ENCODE measurements around the gene PIN1.

PIN1 gene

DNA sequence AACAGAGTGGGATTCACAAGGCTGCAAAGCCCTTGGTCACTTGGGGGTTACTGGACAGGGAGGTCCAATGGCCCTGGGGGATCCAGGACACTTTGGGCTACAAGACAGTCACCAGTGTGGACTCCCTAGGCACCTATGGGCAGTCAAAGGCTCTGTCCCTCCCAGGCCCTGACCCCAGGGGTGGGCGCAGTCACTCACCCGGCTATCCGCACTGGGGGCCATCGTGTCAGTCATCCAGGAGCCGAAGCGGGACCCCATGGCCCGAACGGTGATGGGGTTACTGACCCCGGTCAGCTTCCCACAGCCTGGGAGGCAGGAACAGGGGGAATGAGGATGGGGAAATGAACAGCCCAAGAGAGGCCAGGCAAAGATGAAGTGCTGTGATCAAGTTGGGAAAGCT is 21.5 kb downstream of the PIN1 start:
- TF ChIP-seq, protein P1, sequence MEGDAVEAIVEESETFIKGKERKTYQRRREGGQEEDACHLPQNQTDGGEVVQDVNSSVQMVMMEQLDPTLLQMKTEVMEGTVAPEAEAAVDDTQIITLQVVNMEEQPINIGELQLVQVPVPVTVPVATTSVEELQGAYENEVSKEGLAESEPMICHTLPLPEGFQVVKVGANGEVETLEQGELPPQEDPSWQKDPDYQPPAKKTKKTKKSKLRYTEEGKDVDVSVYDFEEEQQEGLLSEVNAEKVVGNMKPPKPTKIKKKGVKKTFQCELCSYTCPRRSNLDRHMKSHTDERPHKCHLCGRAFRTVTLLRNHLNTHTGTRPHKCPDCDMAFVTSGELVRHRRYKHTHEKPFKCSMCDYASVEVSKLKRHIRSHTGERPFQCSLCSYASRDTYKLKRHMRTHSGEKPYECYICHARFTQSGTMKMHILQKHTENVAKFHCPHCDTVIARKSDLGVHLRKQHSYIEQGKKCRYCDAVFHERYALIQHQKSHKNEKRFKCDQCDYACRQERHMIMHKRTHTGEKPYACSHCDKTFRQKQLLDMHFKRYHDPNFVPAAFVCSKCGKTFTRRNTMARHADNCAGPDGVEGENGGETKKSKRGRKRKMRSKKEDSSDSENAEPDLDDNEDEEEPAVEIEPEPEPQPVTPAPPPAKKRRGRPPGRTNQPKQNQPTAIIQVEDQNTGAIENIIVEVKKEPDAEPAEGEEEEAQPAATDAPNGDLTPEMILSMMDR (IDR thresholded peaks at IDR 0.05; ENCODE audit: borderline replicate concordance, control extremely low read depth, extremely low read depth, insufficient read depth, missing control alignments), result no peak

DNA sequence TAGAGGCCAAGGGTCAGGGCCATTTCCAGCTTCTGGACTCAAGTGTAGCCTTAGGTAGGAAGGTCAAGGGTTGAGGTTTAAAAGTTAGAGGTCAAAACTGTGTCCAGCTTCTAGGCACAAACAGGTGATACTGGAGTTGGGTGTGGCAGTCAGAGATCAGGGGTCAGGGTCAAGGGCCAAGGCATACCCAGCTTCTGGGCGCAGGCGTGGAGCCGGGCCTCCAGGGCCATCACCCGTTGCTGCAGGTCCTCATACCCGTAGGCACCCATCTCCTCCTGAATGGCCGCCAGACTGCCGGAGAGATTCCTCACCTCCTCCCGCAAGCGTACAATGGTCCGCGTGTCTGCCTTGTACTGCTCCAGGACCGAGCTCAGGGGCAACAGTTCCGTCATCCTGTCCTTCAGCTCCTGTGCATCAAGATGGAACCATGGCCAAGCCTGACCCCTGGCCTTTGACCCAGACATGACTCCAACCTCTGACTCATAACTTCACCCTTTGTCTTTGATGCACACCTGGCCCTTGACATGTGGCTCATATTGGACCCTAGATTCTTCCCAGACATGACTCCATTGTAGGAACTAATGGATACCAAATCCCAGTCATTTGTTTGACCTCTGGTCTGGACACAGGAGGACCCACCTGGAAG is 22.1 kb downstream of the PIN1 start:
- in situ Hi-C loops (cut with MboI; ENCODE audit: low sequenced_read_pairs, unreplicated experiment), result no loop called here
- TF ChIP-seq, protein P1 (IDR thresholded peaks at IDR 0.05; ENCODE audit: borderline replicate concordance, control extremely low read depth, extremely low read depth, insufficient read depth, missing control alignments), result no peak
- DNase-seq (ENCODE audit: low spot score), result no peak

More for the DNA sequence above, 21.5 kb downstream of the PIN1 start:
- DNase-seq (ENCODE audit: low spot score), result no peak
- in situ Hi-C loops (cut with MboI; ENCODE audit: low sequenced_read_pairs, unreplicated experiment), result no loop called here

DNA sequence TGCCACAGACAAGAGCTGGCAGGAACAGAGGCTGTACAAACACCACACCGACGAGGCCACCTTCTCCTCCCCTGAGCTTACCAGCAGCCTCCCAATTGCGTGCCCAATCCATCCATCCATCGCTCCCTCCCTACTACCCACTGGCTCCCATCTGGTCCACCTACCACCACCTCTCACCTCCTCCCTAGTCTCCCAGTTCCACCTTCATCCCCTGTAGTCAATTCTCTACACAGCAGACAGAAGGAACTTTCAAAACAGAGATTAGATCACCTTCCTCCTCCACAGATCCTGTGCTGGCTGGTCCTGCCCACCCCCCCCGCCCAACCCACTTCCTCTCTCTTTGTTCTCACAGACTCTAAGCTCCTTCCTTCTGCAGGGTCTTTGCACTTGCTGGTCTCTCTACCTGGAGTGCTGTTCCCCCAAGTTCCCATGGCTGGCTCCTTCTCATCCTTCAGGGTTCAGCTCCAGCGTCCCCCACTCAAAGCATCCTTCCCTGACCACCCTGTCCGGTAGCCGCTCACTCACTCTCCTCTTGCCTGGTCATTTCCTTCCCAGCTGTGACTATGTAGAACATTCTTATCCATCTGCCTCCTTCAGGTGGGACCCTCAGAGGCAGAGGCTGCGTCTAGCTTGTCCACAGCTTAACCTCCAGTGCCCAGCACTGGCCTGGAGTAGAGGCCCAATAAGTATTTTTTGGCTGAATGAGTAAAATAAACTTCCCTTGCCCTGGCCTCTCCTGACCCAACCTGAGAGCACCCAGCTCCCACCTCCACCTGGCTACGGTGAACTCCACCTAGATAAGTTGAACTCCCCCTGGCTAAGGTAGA is 23.0 kb downstream of the PIN1 start:
- in situ Hi-C loops (cut with MboI; ENCODE audit: low sequenced_read_pairs, unreplicated experiment), result no loop called here
- TF ChIP-seq, protein P1 (IDR thresholded peaks at IDR 0.05; ENCODE audit: borderline replicate concordance, control extremely low read depth, extremely low read depth, insufficient read depth, missing control alignments), result no peak
- DNase-seq (ENCODE audit: low spot score), result peak; percentile 81

DNA sequence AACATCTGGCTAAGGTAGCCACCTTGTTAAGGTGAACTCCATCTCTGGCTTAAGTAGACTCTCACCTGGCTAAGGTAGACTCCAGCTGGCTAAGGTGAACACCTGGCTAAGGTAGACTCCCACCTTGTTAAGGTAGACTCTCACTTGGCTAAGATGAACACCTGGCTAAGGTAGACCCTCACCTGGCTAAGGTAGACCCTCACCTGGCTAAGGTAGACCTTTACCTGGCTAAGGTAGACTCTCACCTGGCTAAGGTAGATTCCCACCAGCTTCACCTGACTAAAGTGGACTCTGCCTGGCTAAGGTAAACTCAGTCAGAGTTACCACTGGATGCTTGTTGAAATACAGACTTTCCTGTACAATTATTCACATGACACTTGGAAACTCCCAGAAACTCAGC is 23.6 kb downstream of the PIN1 start:
- TF ChIP-seq, protein P1 (IDR thresholded peaks at IDR 0.05; ENCODE audit: borderline replicate concordance, control extremely low read depth, extremely low read depth, insufficient read depth, missing control alignments), result peak; percentile 7
- DNase-seq (ENCODE audit: low spot score), result no peak
- in situ Hi-C loops (cut with MboI; ENCODE audit: low sequenced_read_pairs, unreplicated experiment), result no loop called here

DNA sequence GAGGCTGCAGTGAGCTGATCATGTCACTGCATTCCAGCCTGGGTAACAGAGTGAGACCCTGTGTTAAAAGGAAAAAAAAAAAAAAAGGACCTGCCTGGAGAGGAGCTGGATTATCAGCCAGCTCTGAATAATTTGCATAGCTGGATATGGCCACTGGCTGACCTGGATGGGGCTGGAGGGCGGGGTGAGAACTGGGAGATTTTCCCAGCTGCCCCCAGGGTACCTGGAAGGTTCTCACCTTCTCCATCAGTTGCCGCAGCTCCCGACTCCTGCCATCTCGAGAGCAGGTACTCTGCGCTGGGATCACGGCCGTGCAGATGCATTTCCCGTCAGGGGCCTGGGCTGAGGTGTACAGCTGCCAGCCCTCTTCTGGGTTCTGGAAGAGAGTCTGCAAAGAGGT is 25.3 kb downstream of the PIN1 start:
- in situ Hi-C loops (cut with MboI; ENCODE audit: low sequenced_read_pairs, unreplicated experiment), result no loop called here
- TF ChIP-seq, protein P1 (IDR thresholded peaks at IDR 0.05; ENCODE audit: borderline replicate concordance, control extremely low read depth, extremely low read depth, insufficient read depth, missing control alignments), result no peak
- DNase-seq (ENCODE audit: low spot score), result no peak

DNA sequence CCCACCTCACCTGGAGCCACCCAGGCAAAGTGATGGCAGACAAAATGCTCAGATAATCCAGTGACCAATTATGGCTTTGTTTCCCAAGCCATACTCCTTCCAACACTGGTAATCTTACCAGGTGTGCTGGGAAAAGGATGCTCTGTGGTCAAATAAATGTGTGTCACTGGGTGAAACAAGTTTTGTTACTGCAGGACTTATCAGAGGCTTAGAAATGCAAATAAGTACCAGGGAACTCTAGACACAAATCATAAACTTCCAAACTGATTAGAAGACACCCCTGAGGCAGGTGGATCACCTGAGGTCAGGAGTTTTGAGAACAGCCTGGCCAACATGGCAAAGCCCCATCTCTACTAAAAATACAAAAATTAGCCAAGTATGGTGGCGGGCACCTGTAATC is 26.4 kb downstream of the PIN1 start:
- TF ChIP-seq, protein P1 (IDR thresholded peaks at IDR 0.05; ENCODE audit: borderline replicate concordance, control extremely low read depth, extremely low read depth, insufficient read depth, missing control alignments), result no peak
- in situ Hi-C loops (cut with MboI; ENCODE audit: low sequenced_read_pairs, unreplicated experiment), result no loop called here
- DNase-seq (ENCODE audit: low spot score), result no peak

All from GM13976 (cell line).